Lower leg skin (tissue), 3 donors: ENCODE data around the gene SNTA1.

Experiments used
- POLR2A ChIP-seq, 2 donors: fragments of 450-650 bp; IDR thresholded peaks; one replicate each; pipeline ENCODE4 v1.6.1; 2016 to 2017; ENCODE audit warnings: antibody characterized with exemption in 2 of 2, mild to moderate bottlenecking in 1 of 2, moderate library complexity in 1 of 2
- TF ChIP-seq, protein P1 (sequence below), 3 donors: fragments of 450-650 bp; IDR thresholded peaks; one replicate each; pipeline ENCODE4 v1.5.1; 2016; ENCODE audit warnings: antibody characterized with exemption in 3 of 3, mild to moderate bottlenecking in 3 of 3, moderate library complexity in 2 of 3

DNA sequence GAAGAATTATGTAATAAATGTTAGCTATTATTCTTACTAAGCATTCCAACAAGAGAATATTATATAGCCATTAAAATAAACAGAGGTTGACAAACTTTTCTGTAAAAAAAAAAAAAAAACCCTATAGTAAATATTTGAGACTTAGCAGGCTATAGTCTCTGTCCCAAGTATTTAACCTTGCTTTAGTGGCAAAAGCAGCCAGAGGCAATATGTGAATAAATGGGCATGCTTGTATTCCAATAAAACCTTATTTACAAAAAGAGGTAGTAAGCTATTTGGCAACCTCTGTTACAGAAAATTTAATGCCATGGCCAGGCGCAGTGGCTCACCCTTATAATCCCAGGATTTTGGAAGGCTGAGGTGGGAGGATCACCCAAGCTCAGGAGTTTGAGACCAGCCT lies 56.9 kb downstream of the SNTA1 start:
- TF ChIP-seq, protein P1, sequence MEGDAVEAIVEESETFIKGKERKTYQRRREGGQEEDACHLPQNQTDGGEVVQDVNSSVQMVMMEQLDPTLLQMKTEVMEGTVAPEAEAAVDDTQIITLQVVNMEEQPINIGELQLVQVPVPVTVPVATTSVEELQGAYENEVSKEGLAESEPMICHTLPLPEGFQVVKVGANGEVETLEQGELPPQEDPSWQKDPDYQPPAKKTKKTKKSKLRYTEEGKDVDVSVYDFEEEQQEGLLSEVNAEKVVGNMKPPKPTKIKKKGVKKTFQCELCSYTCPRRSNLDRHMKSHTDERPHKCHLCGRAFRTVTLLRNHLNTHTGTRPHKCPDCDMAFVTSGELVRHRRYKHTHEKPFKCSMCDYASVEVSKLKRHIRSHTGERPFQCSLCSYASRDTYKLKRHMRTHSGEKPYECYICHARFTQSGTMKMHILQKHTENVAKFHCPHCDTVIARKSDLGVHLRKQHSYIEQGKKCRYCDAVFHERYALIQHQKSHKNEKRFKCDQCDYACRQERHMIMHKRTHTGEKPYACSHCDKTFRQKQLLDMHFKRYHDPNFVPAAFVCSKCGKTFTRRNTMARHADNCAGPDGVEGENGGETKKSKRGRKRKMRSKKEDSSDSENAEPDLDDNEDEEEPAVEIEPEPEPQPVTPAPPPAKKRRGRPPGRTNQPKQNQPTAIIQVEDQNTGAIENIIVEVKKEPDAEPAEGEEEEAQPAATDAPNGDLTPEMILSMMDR (IDR thresholded peaks at IDR 0.05) = no peak
- no peak for TF ChIP-seq POLR2A (IDR thresholded peaks at IDR 0.05)
